Stimulated activated CD4-positive, alpha-beta T cell treated with anti-CD3 and anti-CD28 coated beads, Interleukin-15, amount 100 ng/mL, for 24 hours (primary cell): ENCODE data around the gene SETD1A.
A peak's percentile ranks its signal among the peaks of the same experiment; 100 is the strongest.

Experiments
- DNase-seq: peaks from one replicate; pipeline ENCODE4 v3.0.0-alpha.2; 2020

Gene SETD1A

DNA sequence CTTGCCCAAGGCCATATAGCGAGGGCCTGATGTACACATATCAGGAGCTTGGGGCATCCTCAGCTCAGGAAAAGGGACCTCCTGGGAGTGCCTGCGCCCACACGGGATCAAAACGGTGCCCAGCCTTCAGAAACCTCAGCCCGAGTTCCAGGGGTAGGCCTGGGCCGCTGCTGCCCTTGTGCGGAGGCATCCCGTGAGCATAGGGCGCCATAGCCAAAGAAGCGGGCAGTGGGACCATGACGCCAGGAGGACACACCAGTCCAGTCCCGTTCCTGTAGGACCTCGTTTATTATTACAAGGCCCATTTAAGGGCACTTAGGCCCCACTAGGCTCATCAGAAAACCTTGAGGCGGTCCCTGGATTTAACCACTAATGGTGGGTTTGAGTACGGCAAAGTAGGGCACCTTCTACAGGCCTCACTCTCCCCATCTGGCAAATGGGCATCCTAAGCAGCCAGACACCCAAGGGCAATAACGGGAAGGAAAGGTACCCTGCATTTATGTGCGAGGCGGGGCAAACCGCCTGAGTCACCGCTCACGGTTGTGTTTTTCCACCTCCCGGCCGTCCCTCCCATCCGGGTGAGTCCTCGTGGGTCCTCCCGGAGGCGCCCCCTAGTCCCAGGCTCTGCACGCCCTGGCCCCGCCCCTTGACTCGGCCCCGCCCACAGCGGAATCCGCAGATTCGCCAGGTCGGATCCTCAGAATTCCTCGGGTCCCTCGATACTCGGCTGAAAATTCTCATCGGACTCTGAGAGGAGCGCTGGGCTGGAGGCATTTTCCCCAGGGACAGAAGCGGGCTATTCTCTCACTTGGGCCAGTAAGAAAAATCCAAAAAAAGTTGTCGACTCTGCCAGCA is 726 bp upstream of the SETD1A start:
- DNase-seq = peak; percentile 96

DNA sequence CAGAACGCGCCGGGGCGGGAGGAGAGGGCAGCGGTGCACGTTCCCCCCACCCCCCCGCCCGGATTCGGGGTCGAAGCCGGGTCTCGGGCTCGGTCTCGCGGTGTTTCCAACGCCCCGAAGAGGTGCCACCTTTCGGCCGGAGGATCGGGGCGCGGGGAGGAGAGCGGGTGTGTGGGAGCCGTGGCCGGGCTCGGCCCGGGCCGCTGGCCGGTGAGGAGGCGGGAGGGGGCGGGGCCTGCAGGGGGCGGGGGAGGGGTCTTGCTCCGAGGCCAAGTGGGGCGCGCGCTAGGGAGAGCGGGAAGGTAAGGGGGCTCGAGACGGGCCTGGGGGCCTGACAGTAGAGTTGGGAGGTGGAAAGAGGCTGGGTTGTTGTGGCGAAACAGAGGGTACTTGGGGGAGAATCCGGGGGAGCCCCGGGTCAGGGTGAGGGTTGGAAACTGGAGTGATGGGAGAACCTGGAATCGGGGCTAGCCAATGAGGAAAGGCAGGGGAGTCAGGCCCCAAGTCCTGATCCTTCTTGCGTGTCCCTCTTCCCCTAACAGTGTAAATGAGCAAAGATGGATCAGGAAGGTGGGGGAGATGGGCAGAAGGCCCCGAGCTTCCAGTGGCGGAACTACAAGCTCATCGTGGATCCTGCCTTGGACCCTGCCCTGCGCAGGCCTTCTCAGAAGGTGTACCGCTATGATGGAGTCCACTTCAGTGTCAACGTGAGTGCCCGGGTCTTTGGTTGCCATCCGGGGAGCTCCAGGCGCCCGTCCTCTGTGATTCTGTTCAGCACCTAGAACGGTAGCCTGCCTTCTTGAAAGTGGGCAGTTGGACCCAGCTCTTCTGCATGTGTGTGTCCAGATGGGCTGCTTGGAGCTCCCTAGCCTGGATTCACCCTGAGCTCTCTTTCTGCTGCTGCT is 873 bp downstream of the SETD1A start:
- DNase-seq = no peak

DNA sequence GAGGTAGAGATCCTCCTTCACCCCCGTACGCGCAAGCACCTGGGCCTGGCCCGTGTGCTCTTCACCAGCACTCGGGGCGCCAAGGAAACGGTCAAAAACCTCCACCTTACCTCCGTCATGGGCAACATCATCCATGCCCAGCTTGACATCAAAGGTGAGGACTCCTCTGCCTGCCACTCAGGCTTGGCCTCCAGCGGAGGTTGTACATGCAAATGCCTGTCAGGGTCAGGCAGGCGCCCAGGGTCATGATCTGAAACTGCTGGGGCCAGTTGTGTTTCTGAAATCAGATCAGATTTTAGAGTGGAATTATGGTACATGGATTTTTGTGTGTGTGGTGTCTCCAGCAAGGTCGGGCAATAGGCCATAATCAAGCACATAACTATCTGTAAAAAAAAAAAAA is 3.8 kb downstream of the SETD1A start:
- no peak for DNase-seq

DNA sequence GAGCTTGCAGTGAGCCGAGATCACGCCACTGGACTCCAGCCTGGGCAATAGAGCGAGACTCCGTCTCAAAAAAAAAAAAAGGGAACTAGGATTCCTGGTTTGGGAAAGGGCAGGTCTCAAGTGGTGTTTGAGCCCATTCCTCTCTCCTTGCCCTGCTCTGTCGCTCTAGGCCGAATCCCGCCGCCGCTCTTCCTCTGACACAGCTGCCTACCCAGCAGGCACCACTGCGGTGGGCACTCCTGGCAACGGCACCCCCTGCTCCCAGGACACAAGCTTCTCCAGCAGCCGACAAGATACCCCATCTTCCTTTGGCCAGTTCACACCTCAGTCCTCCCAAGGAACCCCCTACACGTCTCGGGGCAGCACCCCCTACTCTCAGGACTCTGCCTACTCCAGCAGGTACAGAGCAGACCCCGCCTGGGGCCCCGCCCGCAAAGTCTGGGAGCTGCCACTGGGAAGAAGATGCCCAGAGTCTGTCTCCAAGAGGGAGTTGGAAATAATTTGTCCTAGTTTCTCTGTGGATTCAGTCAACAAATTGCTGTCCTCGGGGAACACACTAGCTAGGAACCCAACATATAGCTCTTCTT is 6.5 kb downstream of the SETD1A start:
- no peak for DNase-seq

DNA sequence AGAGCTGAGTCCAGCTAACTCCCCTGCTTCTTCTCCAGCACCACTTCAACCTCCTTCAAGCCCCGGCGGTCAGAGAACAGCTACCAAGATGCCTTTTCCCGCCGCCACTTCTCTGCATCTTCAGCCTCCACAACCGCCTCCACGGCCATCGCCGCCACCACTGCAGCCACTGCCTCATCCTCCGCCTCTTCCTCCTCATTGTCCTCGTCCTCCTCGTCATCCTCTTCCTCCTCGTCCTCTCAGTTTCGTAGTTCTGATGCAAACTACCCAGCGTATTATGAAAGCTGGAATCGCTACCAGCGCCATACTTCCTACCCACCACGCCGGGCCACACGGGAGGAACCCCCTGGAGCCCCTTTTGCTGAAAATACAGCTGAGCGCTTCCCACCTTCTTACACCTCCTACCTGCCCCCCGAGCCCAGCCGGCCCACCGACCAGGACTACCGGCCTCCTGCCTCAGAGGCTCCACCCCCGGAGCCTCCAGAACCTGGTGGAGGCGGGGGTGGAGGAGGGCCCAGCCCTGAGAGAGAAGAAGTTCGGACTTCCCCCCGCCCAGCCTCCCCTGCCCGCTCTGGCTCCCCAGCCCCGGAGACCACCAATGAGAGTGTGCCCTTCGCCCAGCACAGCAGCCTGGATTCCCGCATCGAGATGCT is 7.1 kb downstream of the SETD1A start:
- no peak for DNase-seq

DNA sequence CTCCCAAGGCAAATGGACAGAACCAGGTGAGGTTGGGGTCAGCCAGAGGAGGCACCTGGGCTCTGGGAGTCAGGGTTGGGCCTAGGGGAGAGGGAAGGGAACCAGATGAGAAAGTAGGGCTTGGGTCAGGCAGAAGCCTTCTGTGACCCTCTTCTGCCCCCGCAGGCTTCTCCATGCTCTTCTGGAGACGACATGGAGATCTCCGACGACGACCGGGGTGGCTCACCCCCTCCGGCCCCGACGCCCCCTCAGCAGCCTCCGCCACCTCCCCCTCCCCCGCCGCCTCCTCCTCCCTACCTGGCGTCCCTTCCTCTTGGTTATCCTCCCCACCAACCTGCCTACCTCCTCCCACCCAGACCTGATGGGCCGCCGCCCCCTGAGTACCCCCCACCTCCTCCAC is 7.9 kb downstream of the SETD1A start:
- no peak for DNase-seq

DNA sequence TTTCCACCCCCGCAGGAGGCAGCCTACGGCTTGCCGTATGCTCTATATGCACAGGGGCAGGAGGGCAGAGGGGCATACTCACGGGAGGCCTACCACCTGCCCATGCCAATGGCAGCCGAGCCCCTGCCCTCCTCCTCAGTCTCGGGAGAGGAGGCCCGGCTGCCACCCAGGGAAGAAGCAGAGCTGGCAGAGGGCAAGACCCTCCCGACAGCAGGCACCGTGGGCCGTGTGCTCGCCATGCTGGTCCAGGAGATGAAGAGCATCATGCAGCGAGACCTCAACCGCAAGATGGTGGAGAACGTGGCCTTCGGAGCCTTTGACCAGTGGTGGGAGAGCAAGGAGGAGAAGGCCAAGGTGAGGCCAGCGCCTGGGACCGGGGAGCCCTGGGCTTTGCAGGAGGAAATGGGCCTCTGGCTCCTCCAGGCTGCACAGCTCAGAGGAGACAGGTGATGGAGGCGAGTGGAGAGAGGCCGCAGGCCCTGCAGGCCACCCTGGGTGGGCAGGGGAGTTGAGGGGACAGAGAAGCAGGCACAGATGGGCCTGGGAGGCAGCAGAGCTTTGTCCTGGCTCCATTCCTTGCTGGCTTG is 8.6 kb downstream of the SETD1A start:
- no peak for DNase-seq

DNA sequence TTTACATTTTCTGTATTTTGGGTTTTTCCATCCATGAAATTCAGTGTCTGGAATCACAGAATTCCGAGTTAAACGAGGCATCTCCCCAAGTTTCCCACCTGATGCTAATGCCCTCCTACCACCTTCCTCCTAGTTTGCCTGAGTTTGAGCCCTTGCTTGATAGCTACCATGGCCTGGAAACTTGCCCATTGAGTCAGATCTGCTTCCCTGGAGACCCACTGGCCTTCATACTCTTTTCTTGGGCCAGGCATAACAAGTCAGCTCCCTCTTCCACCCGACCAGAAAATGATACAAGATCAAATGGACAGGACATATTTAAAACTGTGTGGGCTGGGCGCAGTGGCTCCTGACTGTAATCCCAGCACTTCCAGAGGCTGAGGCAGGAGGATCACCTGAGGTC is 10.2 kb downstream of the SETD1A start:
- DNase-seq = no peak

DNA sequence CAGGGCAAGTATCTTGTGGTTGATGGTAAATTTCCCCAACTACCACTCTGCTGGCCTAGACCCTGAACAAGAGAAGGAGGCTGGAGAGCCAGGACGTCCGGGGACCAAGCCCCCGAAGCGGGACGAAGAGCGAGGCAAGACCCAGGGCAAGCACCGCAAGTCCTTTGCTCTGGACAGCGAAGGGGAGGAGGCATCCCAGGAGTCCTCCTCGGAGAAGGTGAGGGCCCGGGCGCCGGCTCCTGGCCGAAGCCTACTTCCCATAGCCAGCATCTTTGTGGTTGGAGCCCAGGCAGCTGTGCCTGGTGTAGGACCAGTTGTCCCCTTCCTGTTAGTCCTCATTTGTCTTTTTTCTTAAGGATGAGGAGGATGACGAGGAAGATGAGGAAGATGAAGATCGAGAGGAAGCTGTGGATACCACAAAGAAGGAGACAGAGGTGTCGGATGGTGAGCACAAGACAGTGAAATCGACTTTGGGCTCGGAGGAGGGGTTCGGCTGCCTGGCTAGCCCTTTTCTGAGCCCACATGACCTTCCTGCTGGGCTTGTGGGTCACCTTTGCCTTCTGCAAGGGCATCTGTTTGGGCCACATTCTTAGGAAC is 11.8 kb downstream of the SETD1A start:
- no peak for DNase-seq

DNA sequence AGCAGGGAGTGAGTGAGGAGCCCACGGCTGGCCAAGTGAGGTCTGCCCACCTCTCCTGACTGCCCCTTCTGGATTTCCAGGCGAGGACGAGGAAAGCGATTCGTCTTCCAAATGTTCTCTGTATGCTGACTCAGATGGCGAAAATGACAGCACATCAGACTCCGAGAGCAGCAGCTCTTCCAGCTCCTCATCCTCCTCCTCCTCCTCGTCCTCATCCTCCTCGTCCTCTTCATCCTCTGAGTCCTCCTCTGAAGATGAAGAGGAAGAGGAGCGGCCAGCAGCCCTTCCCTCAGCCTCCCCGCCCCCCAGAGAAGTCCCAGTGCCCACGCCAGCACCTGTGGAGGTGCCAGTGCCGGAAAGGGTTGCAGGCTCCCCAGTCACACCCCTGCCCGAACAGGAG is 13.7 kb downstream of the SETD1A start:
- no peak for DNase-seq

DNA sequence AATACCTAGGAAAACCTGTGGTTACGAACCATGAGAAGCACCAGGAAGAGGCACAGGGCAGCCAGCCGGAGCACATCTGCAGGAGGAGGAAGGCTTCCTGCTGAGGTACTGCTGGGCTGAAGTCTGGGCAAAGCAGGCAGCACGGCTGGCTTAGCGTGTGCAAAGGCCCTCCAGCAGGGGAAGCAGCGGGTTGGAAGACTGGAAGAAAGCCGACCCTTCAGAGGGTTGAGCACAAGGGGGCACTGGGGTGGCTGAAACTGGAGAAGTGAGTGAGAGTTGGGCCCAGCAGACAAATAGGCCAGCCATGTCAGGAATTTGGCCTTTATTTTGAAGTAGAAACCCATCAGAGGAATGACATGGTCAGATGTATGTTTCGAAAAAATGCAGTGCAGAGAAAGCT is 15.3 kb downstream of the SETD1A start:
- no peak for DNase-seq

DNA sequence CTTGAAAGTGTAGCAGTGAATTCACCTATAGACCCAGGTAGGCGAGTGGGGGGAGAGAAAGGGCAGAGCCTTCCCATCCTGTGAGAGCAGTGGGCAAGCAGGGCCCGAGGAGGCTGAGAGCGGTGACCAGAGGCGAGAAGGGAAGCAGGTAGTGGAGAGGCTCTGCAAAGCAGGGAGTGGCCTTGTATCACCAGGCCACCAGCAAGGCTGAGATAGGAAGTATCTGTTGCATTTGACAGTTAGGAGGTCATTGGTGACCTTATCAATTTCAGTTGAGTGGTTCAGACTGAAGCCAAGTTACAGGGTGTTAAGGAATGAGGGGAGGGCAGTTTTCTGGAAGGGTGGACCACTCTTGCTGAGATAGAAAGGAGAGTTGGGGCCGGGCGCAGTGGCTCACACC is 16.8 kb downstream of the SETD1A start:
- no peak for DNase-seq

DNA sequence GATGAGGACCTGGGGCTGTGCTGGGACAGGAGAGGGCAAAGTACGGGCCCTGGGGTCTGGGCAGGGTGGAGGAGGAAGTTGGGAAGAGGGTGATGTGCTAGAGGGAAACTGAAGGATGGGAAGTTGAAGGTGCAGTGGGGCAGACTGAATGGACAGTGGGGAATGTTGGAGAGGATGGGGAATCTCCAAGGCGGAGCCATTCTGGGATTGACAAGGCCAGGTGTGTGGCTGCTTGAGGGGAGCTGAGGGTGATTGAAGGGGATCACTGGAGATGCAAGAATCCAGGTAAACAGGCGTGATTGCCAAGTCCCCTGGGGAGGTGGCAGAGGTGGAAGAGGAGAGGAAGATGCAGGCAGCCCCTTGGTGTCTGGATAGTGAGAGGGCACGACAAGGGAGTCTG is 18.9 kb downstream of the SETD1A start:
- DNase-seq = no peak

DNA sequence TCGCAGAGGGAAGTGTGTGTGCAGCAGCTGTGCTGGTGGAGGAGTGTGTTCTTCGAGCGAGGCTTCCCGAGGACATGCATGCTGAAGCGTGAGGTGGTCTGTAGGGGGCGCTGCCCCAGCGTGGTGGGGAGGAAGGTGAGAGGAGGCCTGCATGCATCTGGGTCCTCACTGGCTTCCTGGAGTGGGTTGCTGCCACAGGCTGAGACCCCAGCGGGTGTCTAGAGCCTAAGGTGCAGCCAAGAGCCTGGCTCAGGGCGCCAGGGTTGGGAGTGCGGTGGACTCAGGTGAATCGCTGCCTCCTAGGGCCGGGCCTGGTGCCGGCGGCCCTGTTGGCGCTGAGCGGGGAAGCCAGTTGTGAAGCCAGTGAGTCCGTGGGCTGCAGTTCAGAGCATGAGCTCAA is 19.9 kb downstream of the SETD1A start:
- DNase-seq = peak; percentile 46

DNA sequence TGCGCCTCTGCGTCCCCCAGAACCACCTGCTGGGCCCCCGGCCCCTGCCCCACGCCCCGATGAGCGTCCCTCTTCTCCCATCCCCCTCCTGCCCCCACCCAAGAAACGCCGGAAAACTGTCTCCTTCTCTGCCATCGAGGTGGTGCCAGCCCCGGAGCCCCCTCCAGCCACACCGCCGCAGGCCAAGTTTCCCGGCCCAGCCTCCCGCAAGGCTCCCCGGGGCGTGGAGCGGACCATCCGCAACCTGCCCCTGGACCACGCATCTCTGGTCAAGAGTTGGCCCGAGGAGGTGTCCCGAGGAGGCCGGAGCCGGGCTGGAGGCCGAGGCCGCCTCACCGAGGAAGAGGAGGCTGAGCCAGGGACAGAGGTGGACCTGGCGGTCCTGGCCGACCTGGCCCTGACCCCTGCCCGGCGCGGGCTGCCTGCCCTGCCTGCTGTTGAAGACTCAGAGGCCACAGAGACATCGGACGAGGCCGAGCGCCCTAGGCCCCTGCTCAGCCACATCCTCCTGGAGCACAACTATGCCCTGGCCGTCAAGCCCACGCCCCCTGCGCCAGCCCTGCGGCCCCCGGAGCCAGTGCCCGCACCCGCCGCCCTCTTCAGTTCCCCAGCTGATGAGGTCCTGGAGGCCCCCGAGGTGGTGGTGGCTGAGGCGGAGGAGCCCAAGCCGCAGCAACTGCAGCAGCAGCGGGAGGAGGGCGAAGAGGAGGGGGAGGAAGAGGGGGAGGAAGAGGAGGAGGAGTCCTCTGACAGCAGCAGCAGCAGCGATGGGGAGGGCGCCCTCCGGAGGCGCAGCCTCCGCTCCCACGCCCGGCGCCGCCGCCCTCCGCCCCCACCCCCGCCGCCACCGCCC is 21.8 kb downstream of the SETD1A start:
- DNase-seq = no peak

DNA sequence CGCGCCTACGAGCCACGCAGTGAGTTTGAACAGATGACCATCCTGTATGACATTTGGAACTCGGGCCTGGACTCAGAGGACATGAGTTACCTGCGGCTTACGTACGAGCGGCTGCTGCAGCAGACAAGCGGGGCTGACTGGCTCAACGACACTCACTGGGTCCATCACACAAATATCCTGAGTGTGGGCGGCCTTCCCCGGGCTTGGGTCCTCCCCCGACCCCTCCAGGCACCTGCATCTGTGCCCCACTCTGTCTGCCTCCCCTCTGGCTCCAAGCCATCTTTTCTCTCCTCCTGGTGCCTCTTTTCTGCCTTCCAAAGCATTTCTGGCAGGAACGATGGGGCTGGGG is 22.4 kb downstream of the SETD1A start:
- no peak for DNase-seq

DNA sequence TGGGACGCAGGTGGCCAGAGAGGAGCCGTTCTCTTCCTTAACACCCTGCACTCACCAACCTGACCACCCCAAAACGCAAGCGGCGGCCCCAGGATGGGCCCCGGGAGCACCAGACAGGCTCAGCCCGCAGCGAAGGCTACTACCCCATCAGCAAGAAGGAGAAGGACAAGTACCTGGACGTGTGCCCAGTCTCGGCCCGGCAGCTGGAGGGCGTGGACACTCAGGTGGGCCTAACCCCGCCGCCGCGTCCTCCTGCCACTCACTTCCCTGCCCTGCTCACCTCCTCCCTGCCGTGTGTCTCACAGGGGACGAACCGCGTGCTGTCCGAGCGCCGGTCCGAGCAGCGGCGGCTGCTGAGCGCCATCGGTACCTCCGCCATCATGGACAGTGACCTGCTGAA is 22.9 kb downstream of the SETD1A start:
- no peak for DNase-seq

DNA sequence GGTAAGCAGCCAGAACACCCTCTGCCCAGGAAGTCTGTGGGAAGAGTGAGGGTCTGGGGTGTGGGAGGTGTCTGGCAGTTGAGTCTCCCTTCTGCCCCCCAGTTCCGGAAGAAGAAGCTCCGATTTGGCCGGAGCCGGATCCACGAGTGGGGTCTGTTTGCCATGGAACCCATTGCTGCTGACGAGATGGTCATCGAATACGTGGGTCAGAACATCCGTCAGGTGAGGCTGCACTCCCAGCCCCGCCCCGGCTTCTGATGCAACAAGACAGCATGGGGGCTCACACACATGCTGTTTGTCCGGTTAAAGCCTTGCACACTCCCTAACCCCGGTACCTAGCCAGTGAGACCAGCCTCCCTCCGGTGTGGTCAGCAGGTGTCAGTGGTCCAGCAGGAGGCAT is 23.4 kb downstream of the SETD1A start:
- no peak for DNase-seq

DNA sequence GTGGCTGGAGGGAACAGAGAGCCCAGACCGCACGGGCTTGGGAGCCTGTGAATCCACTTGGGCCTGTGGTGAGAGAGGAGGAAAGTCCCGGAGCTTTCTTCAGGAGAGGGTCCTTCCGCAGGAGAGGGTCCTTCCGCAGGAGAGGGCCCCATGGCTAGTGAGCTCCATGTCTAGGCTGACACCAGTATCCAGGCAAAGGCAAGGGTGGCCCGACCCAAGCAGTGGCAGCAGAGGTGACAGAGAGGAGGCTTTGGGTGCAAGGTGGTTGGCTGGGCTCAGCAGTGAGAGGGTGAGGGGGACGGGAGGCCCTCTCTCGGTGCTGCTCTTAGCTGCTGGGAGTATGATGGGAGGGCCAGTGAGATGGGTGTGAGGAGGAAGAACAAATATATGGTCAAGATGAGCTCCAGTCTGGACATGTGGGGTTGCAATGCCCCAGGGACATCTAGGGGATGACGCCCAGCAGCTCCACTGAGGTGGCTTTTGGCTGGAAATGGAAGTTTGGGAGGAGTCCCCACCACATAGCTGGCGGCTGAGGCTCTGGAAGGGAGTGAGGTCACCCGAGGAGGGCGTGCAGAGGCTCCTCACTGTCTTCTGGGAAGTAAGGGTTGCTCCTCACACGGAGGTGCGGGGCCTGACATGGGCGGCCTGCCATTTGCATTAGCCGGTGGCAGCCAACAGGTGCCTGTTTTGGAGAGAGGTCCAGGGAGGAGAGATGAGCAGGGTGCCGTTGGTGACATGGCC is 25.2 kb downstream of the SETD1A start:
- DNase-seq = no peak

DNA sequence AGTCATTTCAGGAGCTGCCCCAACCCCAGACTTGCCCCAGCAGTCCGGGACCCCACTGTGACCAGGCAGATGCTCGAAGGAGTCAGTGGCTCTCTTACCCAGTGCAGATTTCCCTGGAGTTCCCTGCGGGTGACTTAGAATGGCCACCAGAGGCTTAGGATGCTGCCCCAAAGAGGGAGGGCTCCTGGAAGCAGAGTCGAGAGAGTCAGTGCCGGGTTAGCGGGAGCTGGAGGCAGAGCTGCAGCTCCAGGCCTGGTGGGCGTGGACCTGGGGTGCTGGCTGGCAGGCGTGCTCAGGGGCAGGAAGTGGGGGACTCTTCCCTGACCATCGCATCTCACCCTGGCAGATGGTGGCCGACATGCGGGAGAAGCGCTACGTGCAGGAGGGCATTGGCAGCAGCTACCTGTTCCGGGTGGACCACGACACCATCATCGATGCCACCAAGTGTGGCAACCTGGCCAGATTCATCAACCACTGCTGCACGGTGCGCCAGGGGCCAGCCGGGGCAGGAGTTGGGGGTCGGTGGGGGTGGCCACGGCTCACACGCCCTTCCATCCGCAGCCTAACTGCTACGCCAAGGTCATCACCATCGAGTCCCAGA is 25.8 kb downstream of the SETD1A start:
- no peak for DNase-seq
